Stimulated activated CD8-positive, alpha-beta memory T cell treated with anti-CD3 and anti-CD28 coated beads, Interleukin-15, amount 100 ng/mL, for 24 hours (primary cell): ENCODE measurements around the gene ZNF599.
A peak's percentile ranks its signal among the peaks of the same experiment; 100 is the strongest.
"Not testable (repeated sequence)": the region's sequence is repeated elsewhere in the genome, so short reads cannot be mapped to it uniquely, and the experiment has no call there.

Source experiments
- DNase-seq: peaks from one replicate; pipeline ENCODE4 v3.0.0-alpha.2; 2020; ENCODE audit warnings: low read depth

ZNF599 gene

DNA sequence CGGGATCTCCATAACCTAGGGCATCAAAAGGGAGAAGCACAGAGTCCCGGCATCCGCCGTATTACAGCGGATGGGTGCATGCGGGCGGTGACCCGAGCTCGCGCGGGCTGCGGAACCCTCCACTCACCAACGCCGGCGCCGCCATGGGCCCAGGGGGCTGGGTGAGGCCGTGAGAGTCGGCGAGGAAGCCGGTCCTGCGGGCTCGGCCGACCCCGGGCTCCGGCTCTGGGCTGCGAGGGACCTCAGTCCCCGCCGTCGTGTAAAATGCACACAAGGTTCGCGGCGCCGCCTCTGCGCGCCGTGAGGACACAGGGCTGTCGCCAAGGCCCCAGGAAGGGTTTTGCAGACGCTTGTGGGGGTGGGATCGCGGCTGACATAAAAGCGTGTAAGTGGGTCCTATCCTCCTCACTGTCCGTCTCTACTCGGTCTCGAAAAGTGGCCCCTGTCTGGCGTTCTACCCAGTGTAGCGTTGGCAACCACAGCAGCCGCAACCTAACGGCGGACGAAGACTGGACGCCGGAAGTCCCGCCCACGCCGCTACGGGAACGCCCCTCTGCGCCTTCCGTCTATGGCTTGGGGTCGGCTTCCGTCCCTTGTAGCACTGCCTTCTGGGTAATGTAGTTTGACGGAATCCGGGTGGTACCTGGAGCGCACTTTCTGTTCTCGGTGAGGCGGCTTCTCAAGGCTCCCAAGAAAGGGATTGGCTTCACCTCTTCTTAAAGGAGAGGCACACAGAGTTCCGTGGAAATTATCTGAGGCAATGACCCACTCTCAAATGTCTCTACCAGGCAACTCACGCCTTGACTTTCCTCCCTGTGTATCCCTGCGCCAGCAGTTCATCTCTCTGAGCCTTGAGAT is at the start of gene ZNF599:
Gene ZNF599, minus strand, starts transcription at position 519 of the 858 bp plus-strand sequence. Its CDS starts 374 bp downstream, at position 145.
- peak; percentile 87 for DNase-seq

DNA sequence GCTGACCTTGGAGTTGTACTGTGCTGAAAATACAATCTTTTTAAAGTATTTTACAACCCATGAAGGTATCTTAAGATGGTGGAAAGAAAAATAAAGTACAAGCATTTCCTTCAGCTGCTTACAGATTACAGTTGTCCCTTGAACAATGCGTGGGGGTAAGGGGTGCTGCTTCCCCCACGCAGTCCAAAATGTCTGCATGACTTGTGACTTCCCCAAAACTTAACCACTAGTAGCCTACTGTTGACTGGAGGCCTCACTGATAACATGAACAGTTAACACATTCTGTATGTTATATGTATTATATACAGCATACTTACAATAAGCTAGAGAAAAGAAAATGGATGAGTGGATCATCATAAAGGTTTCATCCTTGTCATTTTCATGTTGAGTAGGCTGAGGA is 45.3 kb upstream of the ZNF599 start:
- DNase-seq: no peak

DNA sequence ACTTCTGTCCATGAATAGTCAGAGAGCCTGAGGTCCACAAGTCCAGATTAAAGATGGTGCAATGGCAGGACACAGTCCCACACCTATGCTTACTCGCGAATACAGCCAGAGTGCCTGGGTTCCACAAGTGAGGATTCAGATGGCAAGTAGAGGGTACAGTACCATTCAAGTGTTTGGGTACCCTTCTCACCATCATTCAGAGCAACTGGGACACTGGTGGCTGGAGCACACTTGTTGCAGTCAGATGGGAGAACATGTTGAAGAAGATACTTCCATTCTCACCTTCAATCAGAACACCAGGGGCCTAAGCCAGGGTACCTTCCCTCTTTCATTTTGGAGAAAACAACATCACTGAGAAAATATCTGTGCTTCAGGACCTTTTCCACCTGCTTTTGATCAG is 43.7 kb upstream of the ZNF599 start:
- no peak for DNase-seq

DNA sequence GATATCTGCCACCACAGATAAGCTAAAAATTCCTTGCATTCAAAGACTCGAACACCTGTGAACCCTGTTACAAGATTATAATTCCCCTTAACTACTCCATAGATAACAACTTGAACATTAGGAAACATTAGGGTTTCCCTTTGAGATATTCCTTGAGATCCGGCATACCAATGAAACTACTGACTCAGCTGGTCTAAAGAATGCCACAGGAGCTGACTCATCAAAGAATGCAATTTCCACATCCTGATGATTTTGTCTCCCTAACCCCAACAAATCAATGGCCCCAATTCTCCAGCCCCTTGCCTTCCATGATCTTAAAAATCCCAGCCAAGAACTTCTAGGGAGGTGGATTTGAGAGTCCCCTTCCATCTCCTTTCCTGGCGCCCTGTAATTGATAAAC is 35.6 kb upstream of the ZNF599 start:
- no peak for DNase-seq

DNA sequence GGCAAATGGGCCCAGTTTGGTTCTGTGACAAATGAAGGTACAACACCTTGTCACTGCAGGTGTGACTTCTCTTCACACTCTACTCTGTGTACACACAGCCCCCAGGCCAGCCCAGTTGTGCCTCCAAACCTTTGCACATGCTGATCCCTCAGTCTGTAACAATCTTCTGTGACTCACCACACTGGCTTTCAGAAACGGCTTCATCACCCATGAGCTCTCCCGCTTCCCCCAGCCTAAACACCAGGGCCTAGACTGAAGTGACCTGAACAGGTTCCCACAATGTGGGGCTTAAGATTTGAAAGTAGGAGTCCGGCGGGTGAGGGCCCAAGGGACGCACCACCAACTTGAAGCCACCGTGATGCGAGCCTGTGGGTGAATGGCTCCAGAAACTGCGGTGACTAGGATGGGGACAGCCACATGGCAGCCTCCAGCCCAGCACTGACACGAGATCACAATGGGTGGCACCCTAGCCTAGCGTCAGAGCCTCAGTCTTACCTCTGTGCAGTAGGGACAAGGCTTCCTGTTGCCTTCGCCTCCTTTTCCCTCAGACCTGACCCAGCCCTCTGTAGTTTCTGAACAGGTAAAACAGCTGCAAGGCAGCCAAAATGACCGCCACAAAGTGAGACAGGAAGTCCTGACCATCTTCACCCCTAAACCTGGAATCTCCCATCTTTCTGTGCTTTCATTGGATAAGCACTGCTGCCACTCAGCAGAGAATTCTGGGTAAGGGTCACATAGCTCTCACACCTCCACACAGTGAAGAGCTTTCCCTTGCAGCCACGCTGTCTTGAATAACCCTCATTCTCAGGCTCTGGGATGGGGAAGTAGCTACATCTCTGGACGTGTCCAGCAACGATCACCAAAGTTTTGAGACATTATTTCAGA is 34.2 kb upstream of the ZNF599 start:
- DNase-seq: no peak

DNA sequence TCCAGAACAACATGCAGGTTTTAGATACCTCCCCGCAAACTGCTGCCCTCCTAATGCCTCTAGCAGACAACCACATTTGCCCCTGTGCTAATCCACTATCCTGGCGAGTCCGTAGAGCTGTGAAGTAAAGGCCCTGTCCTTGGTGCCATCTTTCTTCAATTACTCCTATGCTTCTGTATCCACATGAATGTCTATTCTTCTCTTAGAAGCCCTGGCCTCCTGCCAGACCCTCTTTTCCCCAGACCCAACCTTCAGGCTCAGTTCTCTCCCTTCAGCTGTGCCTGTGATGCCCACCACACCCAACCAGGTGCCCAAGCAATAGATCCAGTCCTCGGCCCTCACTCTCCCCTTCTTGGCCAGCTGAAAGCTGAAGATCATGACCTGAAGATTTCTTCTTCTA is 31.1 kb upstream of the ZNF599 start:
- DNase-seq: no peak

DNA sequence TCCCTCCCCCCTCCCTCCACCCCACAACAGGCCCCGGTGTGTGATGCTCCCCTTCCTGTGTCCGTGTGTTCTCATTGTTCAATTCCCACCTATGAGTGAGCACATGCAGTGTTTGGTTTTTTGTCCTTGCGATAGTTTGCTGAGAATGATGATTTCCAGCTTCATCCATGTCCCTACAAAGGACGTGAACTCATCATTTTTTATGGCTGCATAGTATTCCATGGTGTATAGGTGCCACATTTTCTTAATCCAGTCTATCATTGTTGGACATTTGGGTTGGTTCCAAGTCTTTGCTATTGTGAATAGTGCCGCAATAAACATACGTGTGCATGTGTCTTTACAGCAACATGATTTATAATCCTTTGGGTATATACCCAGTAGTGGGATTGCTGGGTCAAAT is 23.9 kb upstream of the ZNF599 start:
- not testable (repeated sequence) for DNase-seq

DNA sequence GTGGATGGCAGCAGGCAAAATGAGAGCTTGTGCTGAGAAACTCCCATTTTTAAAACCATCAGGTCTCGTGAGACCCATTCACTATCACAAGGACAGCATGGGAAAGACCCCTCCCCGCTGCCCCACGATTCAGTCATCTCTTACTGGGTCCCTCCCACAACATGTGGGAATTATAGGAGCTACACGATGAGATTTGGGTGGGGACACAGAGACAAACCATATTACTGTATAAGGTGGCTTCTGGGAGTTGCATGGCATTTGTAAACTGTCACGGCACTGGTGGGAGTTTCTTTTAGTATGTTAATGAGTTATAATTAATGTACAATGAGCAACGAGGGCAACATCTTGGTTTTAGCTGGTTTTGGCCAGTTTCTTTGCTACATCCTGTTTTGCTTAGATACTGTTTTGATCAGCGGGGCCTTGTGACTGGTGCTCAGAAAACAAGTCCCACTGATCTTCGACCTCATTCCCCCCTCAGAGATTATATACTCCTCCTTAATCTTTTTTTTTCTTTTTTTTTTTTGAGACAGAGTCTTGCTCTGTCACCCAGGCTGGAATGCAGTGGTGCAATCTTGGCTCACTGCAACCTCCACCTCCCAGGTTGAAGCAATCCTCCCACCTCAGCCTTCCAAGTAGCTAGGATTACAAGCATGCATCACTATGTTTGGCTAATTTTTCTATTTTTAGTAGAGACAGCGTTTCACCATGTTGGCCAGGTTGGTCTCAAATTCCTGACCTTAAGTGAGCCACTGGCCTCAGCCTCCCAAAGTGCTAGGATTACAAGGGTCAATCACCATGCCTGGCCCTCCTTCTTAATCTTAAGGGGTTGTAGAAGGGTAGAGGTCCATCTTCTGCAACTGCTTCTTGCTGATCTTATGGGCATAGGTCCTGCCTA is 21.3 kb upstream of the ZNF599 start:
- DNase-seq: no peak

DNA sequence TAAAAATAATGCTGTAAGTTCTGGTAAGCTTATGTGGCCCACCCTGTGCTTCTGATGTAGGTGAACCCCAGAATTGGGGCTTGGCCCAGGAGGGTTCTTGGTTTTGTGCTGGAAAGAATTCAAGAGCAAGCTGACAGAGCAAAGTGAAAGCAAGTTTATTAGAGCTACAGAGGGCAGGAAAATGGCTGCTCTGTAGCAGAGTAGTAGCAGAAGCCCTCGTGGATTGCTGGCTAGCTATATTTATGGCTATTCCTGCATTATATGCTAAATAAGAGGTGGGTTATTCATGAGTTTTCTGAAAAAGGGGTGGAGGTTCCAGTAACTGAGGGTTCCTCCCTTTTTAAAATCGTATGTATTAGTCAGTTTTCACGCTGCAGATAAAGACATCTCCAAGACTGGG is 20.6 kb upstream of the ZNF599 start:
- DNase-seq: no peak

DNA sequence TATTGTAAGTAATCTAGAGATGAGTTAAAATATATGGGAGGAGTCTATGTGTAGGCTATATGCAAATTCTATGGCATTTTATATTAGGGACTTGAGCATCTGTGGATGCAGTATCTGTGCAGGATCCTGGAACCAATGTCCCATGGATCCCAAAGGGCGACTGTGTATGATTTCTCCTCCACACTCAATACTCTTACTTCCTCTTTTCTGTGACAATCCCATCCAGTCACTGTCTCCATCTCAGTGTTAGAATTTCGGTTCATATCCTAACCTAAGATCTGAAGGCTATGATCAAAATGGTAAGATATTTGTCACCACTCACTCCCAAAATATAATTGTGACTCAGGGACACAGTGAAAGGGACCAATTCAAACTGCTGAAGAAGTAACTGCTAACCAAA is 15.1 kb upstream of the ZNF599 start:
- no peak for DNase-seq

DNA sequence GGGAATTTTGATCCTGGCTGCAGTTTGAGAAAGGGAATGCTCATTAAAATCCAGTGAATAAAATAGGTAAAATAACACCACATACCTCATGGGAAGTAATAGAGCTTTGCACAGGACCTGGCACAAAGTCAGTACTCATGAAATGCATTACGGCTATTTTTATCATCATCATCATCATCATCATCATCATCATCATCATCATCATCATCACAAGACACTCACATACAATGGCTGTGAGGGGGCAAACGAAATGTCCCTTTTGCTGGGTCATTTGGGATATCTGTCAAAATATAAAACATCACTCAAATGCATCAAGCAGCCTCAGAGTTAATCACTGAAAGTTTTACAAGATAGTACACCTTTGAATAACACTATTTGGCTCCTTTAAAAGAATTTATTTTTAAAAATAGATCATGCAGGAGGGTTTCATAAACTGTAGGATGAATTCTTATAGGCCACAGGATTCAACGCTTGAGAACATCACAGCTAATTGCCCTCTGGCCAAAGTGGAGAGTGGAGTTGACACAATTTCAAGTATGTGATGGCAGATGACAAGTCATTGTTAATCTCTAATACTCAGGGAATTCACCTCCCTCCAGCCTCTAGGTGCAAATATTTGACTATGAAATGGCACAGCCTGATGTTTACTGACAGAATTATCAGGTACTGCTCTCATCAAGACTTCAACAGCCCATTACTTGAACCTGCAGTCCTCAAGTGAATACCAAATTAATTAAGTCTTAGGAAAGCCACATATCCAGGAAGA is 14.2 kb upstream of the ZNF599 start:
- DNase-seq: no peak

DNA sequence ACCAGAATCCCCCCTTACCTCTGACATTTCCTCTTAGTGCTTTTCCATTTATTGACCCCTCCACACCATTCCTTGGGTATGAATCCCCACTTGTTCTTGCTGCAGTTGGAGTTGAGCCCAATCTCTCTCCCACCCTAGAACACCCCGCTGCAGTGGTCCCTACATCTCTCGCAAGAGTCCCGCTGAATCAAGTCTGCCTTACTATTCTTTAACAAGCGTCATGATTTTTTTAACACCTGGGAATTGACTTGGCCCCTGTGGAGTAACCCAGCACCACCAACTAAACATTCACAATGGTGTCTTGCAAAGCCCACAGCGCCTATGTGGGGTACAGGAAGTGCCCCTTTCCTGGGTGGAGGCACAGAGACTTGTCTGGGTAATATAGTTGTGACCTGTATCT is 13.2 kb upstream of the ZNF599 start:
- no peak for DNase-seq

DNA sequence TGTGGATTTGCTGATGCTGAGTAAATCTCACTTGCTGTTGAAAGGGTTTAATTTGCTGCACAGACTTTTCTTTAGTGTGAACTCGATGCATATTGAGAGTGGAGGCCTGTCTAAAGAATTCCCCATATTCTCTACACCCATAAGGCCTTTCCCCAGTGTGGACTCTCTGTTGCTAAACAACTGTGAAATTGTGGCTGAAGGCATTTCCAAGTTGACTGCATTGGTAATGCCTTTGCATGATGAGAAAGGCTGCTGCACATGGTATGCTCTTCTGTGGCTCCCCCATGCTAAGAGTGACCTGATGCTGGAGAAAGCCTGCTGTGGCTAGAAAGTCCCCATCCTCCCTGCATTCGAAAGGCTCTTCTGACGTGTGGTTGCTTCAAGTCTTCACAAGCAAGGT is 6.6 kb upstream of the ZNF599 start:
- DNase-seq: no peak

DNA sequence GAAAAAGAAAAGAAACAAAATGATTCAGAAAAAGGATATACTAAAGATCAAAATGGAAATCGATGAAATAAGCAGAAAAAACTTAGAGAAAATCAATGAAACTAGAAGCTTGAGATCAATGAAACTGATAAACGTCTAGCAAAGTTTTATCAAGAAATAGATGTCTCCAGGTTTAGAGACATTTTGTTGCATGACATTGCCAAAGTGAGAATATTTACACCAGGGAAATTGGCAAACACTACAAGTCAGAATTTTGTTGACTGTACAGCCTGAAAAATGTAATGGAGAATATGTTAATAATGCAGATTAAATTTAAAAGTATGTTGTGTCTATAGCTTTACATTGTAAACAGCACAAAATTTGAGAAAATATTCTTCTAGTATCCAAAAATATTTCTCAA is 5.3 kb upstream of the ZNF599 start:
- no peak for DNase-seq

DNA sequence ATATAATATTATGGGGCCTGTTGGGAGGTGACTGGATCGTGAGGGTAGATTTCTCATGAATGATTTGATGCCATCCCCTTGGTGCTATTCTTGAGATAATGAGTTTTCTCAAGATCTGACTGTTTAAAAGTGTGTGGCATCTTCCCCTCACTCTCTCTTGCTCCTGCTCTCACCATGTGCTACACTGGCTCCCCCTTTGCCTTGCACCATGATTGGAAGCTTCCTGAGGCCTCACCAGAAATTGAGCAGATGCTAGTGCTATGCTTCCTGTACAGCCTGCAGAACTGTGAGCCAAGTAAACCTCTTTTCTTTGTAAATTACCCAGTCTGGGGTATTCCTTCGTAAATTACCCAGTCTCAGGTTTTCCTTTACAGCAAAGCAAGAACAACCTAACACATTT is 1.8 kb upstream of the ZNF599 start:
- no peak for DNase-seq

DNA sequence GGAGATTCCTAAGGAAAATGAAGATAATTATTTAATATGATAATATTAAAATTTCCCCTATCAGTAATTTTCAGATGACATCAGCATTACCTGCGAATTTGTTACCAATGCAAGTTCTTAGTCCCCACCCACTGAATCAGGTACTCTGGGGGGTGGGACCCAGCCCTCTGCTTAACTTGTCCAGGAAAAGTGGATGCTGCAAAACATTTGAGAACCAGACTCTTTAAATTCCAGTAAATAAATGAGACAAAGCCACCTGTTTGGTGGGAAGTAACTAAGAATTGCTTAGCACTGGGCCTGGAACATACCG is 495 bp upstream of the ZNF599 start:
- DNase-seq: no peak

DNA sequence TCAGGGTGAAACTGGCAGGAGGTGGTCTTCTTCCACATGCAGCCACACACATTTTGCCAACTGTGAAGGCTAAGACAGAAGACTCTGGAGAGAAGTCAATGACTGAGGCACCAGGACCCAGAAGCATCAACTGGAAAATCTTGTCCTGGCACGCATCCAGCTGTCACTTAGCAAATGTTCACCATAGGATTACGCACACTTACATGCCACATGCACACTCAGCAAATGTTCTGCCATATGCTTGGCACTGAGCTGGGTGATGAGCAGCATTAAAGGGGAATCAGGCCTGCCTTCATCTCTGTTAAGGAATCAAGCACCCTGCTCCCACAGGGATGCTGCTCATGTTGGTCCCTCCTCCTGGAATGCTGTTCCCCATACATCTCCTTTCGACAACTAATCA is 5.1 kb downstream of the ZNF599 start:
- no peak for DNase-seq

DNA sequence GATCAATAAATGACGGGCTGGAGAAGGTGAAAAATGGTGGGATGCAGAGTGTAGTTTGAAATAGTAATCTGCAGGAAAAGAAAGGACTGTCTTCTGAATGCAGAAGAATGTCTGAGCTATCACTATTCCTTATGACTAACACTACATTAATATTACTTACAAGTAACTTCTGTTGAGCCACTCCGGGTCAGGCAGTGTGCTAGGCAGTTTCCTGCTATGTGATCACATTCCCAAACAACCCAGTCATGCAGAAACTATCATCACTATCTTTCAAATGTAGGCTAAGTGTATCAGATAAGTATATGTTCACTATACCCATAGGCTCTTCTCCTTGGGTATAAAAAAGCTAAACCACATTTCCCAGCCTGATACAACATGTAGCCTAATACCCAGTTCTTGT is 6.6 kb downstream of the ZNF599 start:
- no peak for DNase-seq

DNA sequence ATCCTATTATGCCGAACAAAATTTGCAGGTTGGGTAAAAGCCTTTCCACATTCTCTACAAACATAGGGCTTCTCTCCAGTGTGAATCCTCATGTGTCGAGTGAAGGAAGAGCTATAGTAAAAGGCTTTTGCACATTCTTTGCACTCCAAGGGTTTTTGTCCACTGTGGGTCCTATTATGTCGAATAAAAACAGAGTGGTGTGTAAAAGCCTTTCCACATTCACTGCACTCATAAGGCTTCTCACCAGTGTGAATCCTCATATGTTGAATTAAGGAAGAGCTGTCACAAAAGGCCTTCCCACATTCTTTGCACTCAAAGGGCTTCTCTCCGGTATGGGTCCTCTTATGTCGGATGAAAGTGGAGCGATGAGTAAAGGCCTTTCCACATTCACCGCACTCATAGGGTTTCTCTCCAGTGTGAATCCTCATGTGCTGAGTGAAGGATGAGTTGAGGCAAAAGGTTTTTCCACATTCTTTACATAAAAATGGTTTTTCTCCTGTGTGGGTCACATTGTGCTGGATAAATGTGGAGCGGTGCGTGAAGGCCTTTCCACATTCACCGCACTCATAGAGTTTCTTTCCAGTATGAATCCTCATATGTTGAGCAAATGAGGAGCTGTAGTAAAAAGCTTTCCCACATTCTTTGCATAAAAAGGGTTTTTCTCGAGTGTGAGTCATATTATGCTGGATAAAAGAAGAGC is 13.6 kb downstream of the ZNF599 start:
- no peak for DNase-seq

DNA sequence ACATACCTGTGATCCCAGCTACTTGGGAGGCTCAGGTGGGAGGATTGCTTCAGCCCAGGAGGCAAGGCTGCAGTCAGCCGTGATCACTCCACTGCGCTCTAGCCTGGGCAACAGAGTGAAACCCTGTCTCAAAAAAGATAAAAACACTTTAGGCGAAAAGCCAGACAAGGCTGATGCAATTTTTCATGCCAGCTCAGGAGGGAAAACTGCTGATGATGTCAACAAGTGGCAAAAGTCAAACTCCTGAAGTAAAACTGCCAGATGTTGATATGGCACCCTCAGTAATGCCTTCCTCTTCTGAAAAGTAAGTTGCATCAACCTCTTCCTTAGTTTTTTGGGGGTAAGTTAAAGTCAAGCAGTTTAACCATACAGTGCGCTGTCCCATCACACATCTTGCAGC is 15.6 kb downstream of the ZNF599 start:
- no peak for DNase-seq
